ENCODE measurements around the gene NPR3. TPM values are rescaled to one million over a fixed set of nuclear protein-coding genes. Genes with fewer than 3 reads are reported as not detected.

The NPR3 gene
- total and polyA plus RNA-seq, 9 donors = 1.8 to 42.1 (median 5.8) TPM

DNA sequence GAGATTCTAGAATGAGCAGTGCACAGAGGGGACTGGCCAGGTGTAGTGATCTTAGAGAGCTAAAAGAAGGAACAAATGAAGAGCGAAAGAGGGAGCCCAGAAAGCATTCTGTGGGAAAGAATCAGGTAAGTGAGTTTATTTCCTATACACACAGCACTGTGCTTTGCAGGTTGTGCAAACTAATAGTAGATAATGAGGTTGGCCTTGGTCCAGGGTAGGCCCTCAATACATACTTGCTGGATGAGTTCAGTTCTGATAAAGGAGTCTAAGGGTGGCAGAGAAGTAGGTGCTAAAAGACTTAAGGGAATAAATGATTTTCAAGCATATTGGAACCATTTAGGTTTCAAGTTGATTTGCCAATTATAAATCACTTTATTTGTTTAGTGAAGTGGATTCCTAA is 122.0 kb downstream of the NPR3 start:
- Histone ChIP-seq H3K4me3 (no peak overlapping the region), H3K4me1 (ENCODE audit: insufficient read depth) (peaks cover 8% of the 10 kb centered on the region), H3K27me3 (no peaks in the 10 kb centered on the region), H3K27ac (no peak overlapping the region), H3K36me3 (no peaks in the 10 kb centered on the region), H3K9me3 (no peaks in the 10 kb centered on the region)
- TF ChIP-seq POLR2A (IDR thresholded peaks at IDR 0.05) (no peak), EP300 (IDR thresholded peaks at IDR 0.05) (no peak)
- TF ChIP-seq, protein P1, sequence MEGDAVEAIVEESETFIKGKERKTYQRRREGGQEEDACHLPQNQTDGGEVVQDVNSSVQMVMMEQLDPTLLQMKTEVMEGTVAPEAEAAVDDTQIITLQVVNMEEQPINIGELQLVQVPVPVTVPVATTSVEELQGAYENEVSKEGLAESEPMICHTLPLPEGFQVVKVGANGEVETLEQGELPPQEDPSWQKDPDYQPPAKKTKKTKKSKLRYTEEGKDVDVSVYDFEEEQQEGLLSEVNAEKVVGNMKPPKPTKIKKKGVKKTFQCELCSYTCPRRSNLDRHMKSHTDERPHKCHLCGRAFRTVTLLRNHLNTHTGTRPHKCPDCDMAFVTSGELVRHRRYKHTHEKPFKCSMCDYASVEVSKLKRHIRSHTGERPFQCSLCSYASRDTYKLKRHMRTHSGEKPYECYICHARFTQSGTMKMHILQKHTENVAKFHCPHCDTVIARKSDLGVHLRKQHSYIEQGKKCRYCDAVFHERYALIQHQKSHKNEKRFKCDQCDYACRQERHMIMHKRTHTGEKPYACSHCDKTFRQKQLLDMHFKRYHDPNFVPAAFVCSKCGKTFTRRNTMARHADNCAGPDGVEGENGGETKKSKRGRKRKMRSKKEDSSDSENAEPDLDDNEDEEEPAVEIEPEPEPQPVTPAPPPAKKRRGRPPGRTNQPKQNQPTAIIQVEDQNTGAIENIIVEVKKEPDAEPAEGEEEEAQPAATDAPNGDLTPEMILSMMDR (IDR thresholded peaks at IDR 0.05) = no peak
- DNase-seq = no peak
- intact Hi-C loops (cut with DNase I) = no loop called here
- 91 to 98% (median 97%) methylated on average over 1 of the region's 1 CpG for WGBS, 3 donors

DNA sequence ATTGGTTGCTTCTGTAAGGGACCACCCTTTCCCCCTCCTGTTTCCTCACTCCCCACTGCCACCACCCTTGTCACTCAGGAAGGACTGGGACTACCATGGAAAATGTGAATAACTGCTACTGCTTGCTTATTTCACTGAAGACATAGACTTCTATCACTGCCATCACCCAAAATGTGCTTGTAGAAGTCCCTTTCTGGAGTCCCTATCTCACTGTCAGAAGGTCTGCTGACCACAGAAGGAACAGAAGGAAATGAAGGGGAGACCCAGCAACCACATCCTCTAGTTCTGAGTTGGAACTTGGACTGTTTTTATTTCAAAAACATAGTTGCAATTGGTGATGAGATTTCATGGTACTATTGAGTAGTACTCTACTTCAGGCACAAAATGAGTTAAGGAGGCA is 122.5 kb downstream of the NPR3 start:
- TF ChIP-seq EP300 (IDR thresholded peaks at IDR 0.05) (no peak), POLR2A (IDR thresholded peaks at IDR 0.05) (no peak)
- TF ChIP-seq, protein P1 (IDR thresholded peaks at IDR 0.05) = no peak

DNA sequence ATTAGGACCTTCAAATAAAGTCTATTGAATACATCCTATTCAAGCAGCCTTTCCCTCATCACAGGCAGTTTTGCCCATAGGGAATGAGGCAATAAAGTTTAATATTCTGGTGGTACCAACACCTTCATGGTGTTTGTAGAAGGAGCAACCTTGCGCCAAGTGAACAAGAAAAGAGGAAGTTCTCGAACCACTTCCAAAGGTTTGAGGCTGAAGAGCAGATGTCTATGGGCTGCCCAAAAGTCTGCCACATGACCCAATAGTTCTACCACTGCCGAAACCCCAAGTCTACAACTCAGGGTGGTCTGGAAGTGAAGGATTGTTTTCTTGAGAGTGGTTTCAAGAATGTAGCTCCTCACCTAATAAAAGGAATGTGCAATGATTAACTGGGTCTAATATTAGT is 123.1 kb downstream of the NPR3 start:
- Histone ChIP-seq H3K9me3 (no peaks in the 10 kb centered on the region), H3K36me3 (no peaks in the 10 kb centered on the region), H3K4me1 (ENCODE audit: insufficient read depth) (peaks cover 8% of the 10 kb centered on the region), H3K27me3 (no peaks in the 10 kb centered on the region), H3K27ac (no peak overlapping the region), H3K4me3 (no peak overlapping the region)
- WGBS, 3 donors = 73 to 78% (median 77%) methylated on average over 3 of the region's 3 CpGs
- DNase-seq = no peak
- intact Hi-C loops (cut with DNase I) = no loop called here
- TF ChIP-seq POLR2A (IDR thresholded peaks at IDR 0.05) = no peak
- TF ChIP-seq EP300 (IDR thresholded peaks at IDR 0.05) = no peak
- TF ChIP-seq, protein P1 (IDR thresholded peaks at IDR 0.05) = no peak

More for the DNA sequence above, 122.5 kb downstream of the NPR3 start:
- Histone ChIP-seq H3K4me1 (ENCODE audit: insufficient read depth) (peaks cover 8% of the 10 kb centered on the region), H3K36me3 (no peaks in the 10 kb centered on the region), H3K27ac (no peak overlapping the region), H3K4me3 (no peak overlapping the region), H3K9me3 (no peaks in the 10 kb centered on the region), H3K27me3 (no peaks in the 10 kb centered on the region)
- DNase-seq = no peak
- intact Hi-C loops (cut with DNase I) = no loop called here

DNA sequence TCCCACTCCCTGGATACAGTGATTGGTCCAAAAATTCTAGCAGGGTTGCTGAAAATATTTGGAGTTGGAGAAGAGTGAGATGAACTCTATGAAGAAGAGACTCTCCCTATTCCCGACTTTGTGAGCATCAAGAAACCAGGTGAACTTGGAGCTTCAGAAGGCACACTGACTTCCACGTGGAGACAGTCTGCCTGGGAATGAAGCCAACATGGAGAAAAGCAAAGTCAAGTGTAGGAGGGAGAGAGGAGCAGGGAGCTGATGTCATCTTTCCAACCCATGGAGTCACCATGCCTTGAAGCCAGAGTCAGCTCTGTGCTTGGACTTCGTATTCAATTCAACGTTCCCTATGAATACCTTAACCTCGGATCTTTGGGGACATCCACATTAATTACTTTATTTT is 125.1 kb downstream of the NPR3 start:
- 77 to 78% (median 77%) methylated on average over 5 of the region's 5 CpGs for WGBS, 3 donors
- H3K4me1 ChIP-seq (ENCODE audit: insufficient read depth) = peaks cover 7% of the 10 kb centered on the region
- TF ChIP-seq POLR2A (IDR thresholded peaks at IDR 0.05) (no peak), EP300 (IDR thresholded peaks at IDR 0.05) (no peak)
- TF ChIP-seq, protein P1 (IDR thresholded peaks at IDR 0.05) = no peak

DNA sequence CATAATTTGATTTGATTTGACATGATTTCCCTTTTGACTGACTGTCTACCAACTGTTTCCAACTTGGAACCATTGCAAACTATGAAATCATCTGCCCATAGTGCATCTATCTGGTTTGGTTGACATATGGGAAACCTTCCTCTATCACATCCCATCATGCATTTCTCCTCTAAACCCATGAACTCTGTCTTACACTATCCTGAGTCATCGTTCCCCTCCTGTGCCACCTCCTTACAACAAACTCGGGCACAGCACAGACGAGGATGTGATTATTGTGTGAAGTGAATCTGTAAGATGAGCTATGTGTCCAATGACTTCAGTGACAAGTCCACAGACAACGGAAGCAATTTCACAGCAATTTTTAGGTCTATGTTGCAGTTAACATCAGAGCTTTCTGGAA is 126.1 kb downstream of the NPR3 start:
- 92 to 95% (median 94%) methylated on average over 4 of the region's 4 CpGs for WGBS, 3 donors
- intact Hi-C loops (cut with DNase I) = no loop called here
- H3K36me3 ChIP-seq = no peaks in the 10 kb centered on the region

More for the DNA sequence above, 125.1 kb downstream of the NPR3 start:
- H3K36me3 ChIP-seq = no peaks in the 10 kb centered on the region
- H3K27me3 ChIP-seq = no peaks in the 10 kb centered on the region
- DNase-seq = no peak
- intact Hi-C loops (cut with DNase I) = no loop called here
- no peak overlapping the region for H3K4me3 ChIP-seq
- no peaks in the 10 kb centered on the region for H3K9me3 ChIP-seq
- H3K27ac ChIP-seq = no peak overlapping the region

More for the DNA sequence above, 126.1 kb downstream of the NPR3 start:
- DNase-seq = no peak
- Histone ChIP-seq H3K27ac (no peak overlapping the region), H3K4me1 (ENCODE audit: insufficient read depth) (peaks cover 7% of the 10 kb centered on the region), H3K4me3 (no peak overlapping the region), H3K9me3 (no peaks in the 10 kb centered on the region), H3K27me3 (no peaks in the 10 kb centered on the region)
- TF ChIP-seq EP300 (IDR thresholded peaks at IDR 0.05) = no peak

Measured in ovary (tissue), 9 donors.